OCI-LY7 (cell line): ENCODE results near the gene RFT1. TPM values are rescaled to one million over a fixed set of nuclear protein-coding genes. Genes with fewer than 3 reads are reported as not detected.

Source experiments
- BruUV-seq: library from RNA; stranded (reverse); fragments of 400-500 nt; replicated peaks from 2 replicates; lab custom pipeline; 2021; lab: Mats Ljungman, UMichigan
- CTCF ChIA-PET: fragments of 300-600 bp; sonication (Branson Sonifier 250); formaldehyde crosslinking; loops from one replicate; lab custom pipeline; 2022; ENCODE audit warnings: antibody characterized with exemption; ENCODE audit not compliant: unreplicated experiment; lab: Charles Lee
- POLR2A ChIA-PET: fragments of 300-600 bp; sonication (Branson Sonifier 250); formaldehyde crosslinking; loops from one replicate; lab custom pipeline; 2022; ENCODE audit warnings: antibody characterized with exemption; lab: Charles Lee
- DNase-seq: peaks from one replicate; pipeline ENCODE4 v3.0.0-alpha.2; 2015; ENCODE audit warnings: low spot score
- H2AFZ ChIP-seq: fragments of 200-600 bp; sonication (generic), shearing (Covaris generic); 2 replicates; pipeline ENCODE4 v1.6.1; 2014; ENCODE audit warnings: mild to moderate bottlenecking, antibody characterized with exemption, low read length, moderate library complexity
- H3K27ac ChIP-seq: fragments of 200-600 bp; sonication (generic); 2 replicates; pipeline ENCODE4 v1.5.1; 2014; ENCODE audit warnings: mixed run types, low read depth, mild to moderate bottlenecking, moderate library complexity, low read length, inconsistent platforms; ENCODE audit not compliant: poor library complexity, severe bottlenecking
- H3K36me3 ChIP-seq: fragments of 200-600 bp; sonication (generic); 2 replicates; pipeline ENCODE4 v1.6.1; 2014; ENCODE audit warnings: mild to moderate bottlenecking, antibody characterized with exemption, low read length, moderate library complexity, mixed read lengths; ENCODE audit not compliant: insufficient read depth
- H3K4me1 ChIP-seq: fragments of 200-600 bp; sonication (generic); 2 replicates; pipeline ENCODE4 v1.5.1; 2014; ENCODE audit warnings: mild to moderate bottlenecking, low read length; ENCODE audit not compliant: insufficient read depth, poor library complexity, severe bottlenecking
- H3K4me2 ChIP-seq: fragments of 200-600 bp; sonication (generic); 2 replicates; pipeline ENCODE4 v1.6.1; 2014; ENCODE audit warnings: mild to moderate bottlenecking, low read length
- H3K4me3 ChIP-seq: fragments of 200-600 bp; sonication (generic); 2 replicates; pipeline ENCODE4 v1.5.1; 2014; ENCODE audit warnings: mild to moderate bottlenecking, low read depth, low read length; ENCODE audit not compliant: poor library complexity, severe bottlenecking
- H3K79me2 ChIP-seq: fragments of 200-600 bp; sonication (generic); 2 replicates; pipeline ENCODE4 v1.6.1; 2016; ENCODE audit warnings: low read depth, mild to moderate bottlenecking, low read length, moderate library complexity, mixed read lengths; ENCODE audit not compliant: insufficient read depth
- H3K9me2 ChIP-seq: fragments of 200-600 bp; sonication (generic); 2 replicates; pipeline ENCODE4 v1.6.1; 2016; ENCODE audit warnings: mild to moderate bottlenecking, low read length, mixed read lengths; ENCODE audit not compliant: insufficient read depth
- H3K9me3 ChIP-seq: fragments of 200-600 bp; sonication (generic); 2 replicates; pipeline ENCODE4 v1.6.1; 2014; ENCODE audit warnings: mild to moderate bottlenecking, mixed run types, low read length, mixed read lengths
- H4K20me1 ChIP-seq: fragments of 200-600 bp; sonication (generic); 2 replicates; pipeline ENCODE4 v1.6.1; 2014; ENCODE audit warnings: mild to moderate bottlenecking, antibody characterized with exemption, low read length, moderate library complexity, mixed read lengths; ENCODE audit not compliant: insufficient read depth
- CTCF ChIP-seq: fragments of 200-600 bp; sonication (generic); conservative IDR thresholded peaks from 2 replicates; pipeline ENCODE4 v1.5.1; 2014; ENCODE audit warnings: mild to moderate bottlenecking, antibody characterized with exemption, low read length, moderate library complexity, mixed read lengths
- EZH2phosphoT487 ChIP-seq: fragments of 200-600 bp; sonication (generic); IDR thresholded peaks from 2 replicates; pipeline ENCODE4 v1.6.1; 2018; ENCODE audit warnings: low read depth, borderline replicate concordance, mild to moderate bottlenecking, mixed run types, antibody characterized with exemption, low read length, moderate library complexity, mixed read lengths
- intact Hi-C: fragments of 100-400 bp; cut with micrococcal nuclease; formaldehyde crosslinking; loops from one replicate; pipeline ENCODE4 v1.10.0; 2022; ENCODE audit not compliant: unreplicated experiment
- total RNA-seq, 2 experiments: library from RNA; depleted of rRNA in 1 of 2; stranded (reverse); fragments of >200 nt in 1 of 2; shearing (Covaris generic) in 1 of 2; gene quantifications; 2 replicates each; pipeline ENCODE4 v1.2.3, GENCODE V29; 2014 to 2022

The RFT1 gene
- total RNA-seq, 2 experiments from 2014 or later, result 9.9 to 34.7 TPM

GRCh38 chr3:53153980-53154379 is 23.7 kb upstream of the RFT1 start:
- H3K4me3 ChIP-seq, result no peak overlapping the region
- DNase-seq, result no peak
- peaks cover 24% of the 10 kb centered on the region for H3K4me1 ChIP-seq
- no peaks in the 10 kb centered on the region for H3K9me3 ChIP-seq
- POLR2A ChIA-PET, result no interaction called here
- H4K20me1 ChIP-seq, result no peaks in the 10 kb centered on the region
- TF ChIP-seq CTCF (no peak), EZH2phosphoT487 (no peak)
- H3K27ac ChIP-seq, result no peak overlapping the region
- H2AFZ ChIP-seq, result no peak overlapping the region
- intact Hi-C loops, result no loop called here
- CTCF ChIA-PET, result interaction anchor here (0.6 to 0.8 kb wide), 2 partner anchors 43 to 67 kb away, joined by 3 read pairs; no protein-coding TSS in a partner anchor
- no peak overlapping the region for H3K4me2 ChIP-seq
- no peaks in the 10 kb centered on the region for H3K9me2 ChIP-seq
- H3K79me2 ChIP-seq, result no peaks in the 10 kb centered on the region
- no TSS peak for BruUV-seq
- no peaks in the 10 kb centered on the region for H3K36me3 ChIP-seq

- TF ChIP-seq EZH2phosphoT487 (no peak), CTCF (no peak)
- no peaks in the 10 kb centered on the region for H3K36me3 ChIP-seq
- CTCF ChIA-PET, result interaction anchor here (0.6 to 0.8 kb wide), 2 partner anchors 43 to 68 kb away, joined by 3 read pairs; no protein-coding TSS in a partner anchor
- DNase-seq, result no peak
- no peak overlapping the region for H3K4me3 ChIP-seq
- no peak overlapping the region for H3K4me2 ChIP-seq
- H2AFZ ChIP-seq, result no peak overlapping the region
- H4K20me1 ChIP-seq, result no peaks in the 10 kb centered on the region
- intact Hi-C loops, result no loop called here
- no peaks in the 10 kb centered on the region for H3K9me3 ChIP-seq
- H3K79me2 ChIP-seq, result no peaks in the 10 kb centered on the region
- peaks cover 18% of the 10 kb centered on the region for H3K4me1 ChIP-seq
- POLR2A ChIA-PET, result no interaction called here
- H3K27ac ChIP-seq, result no peak overlapping the region
- H3K9me2 ChIP-seq, result no peaks in the 10 kb centered on the region
- BruUV-seq, result no TSS peak
Observed at GRCh38 chr3:53153264-53153823, 23.1 kb upstream of the RFT1 start.

GRCh38 chr3:53151870-53152660 is 21.8 kb upstream of the RFT1 start:
- POLR2A ChIA-PET, result interaction anchor here (0.7 to 0.9 kb wide), 2 partner anchors 8 to 20 kb away, joined by 3 read pairs; partner anchors contain the start of gene PRKCD
- CTCF ChIA-PET, result no interaction called here
- no peaks in the 10 kb centered on the region for H3K9me2 ChIP-seq
- TF ChIP-seq CTCF (no peak), EZH2phosphoT487 (no peak)
- no peak overlapping the region for H3K4me3 ChIP-seq
- no peaks in the 10 kb centered on the region for H3K9me3 ChIP-seq
- H2AFZ ChIP-seq, result no peak overlapping the region
- no peaks in the 10 kb centered on the region for H3K36me3 ChIP-seq
- H3K4me1 ChIP-seq, result peaks cover 5% of the 10 kb centered on the region
- DNase-seq, result no peak
- H3K27ac ChIP-seq, result no peak overlapping the region
- no peak overlapping the region for H3K4me2 ChIP-seq
- intact Hi-C loops, result no loop called here
- H3K79me2 ChIP-seq, result no peaks in the 10 kb centered on the region
- no peaks in the 10 kb centered on the region for H4K20me1 ChIP-seq
- no TSS peak for BruUV-seq
